GM10248 (cell line): ENCODE results near the gene FANCL.

Source experiments
- CTCF ChIA-PET: fragments of 300-600 bp; sonication (Branson Sonifier 250); formaldehyde crosslinking; extraction: SDS; loops from one replicate; lab custom pipeline; 2021; ENCODE audit warnings: antibody characterized with exemption; lab: Yijun Ruan, JAX
- POLR2A ChIA-PET: fragments of 350-650 bp; sonication (Branson Sonifier 250); formaldehyde crosslinking; extraction: SDS; loops from one replicate; lab custom pipeline; 2020; ENCODE audit warnings: antibody characterized with exemption; lab: Yijun Ruan, JAX
- DNase-seq: peaks from one replicate; pipeline ENCODE4 v3.0.0; 2012; ENCODE audit errors: extremely low spot score
- TF ChIP-seq, protein P1 (sequence below): IDR thresholded peaks from 2 replicates; pipeline ENCODE4 v1.5.1; 2012; ENCODE audit warnings: mild to moderate bottlenecking, low read depth; ENCODE audit errors: extremely low read depth, missing control alignments, control extremely low read depth

Gene FANCL

DNA sequence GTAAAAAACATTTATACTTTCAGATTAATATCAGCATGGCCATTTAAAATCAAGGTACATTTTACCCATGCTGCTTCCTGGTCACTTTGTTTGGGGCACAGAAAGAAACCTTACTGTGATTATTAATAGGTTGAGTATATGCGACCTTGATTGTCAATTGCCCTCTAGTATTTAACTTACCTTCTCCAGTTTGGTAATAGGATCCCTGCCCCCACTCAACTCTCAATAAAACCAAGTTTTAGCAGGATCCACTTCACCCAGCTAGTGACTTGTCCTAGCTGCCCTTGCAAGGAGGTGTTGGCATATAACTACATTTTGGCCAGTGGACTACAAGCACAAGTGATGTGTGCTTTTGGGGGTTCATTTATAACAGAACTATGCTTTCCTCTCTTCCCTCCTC is 34.3 kb downstream of the FANCL start:
- TF ChIP-seq, protein P1, sequence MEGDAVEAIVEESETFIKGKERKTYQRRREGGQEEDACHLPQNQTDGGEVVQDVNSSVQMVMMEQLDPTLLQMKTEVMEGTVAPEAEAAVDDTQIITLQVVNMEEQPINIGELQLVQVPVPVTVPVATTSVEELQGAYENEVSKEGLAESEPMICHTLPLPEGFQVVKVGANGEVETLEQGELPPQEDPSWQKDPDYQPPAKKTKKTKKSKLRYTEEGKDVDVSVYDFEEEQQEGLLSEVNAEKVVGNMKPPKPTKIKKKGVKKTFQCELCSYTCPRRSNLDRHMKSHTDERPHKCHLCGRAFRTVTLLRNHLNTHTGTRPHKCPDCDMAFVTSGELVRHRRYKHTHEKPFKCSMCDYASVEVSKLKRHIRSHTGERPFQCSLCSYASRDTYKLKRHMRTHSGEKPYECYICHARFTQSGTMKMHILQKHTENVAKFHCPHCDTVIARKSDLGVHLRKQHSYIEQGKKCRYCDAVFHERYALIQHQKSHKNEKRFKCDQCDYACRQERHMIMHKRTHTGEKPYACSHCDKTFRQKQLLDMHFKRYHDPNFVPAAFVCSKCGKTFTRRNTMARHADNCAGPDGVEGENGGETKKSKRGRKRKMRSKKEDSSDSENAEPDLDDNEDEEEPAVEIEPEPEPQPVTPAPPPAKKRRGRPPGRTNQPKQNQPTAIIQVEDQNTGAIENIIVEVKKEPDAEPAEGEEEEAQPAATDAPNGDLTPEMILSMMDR = no peak
- ChIA-PET CTCF (interaction anchor here (1.6 kb wide), 1 partner anchor 9 kb away, joined by 4 read pairs; no protein-coding TSS in a partner anchor), POLR2A (no interaction called here)
- DNase-seq = no peak

DNA sequence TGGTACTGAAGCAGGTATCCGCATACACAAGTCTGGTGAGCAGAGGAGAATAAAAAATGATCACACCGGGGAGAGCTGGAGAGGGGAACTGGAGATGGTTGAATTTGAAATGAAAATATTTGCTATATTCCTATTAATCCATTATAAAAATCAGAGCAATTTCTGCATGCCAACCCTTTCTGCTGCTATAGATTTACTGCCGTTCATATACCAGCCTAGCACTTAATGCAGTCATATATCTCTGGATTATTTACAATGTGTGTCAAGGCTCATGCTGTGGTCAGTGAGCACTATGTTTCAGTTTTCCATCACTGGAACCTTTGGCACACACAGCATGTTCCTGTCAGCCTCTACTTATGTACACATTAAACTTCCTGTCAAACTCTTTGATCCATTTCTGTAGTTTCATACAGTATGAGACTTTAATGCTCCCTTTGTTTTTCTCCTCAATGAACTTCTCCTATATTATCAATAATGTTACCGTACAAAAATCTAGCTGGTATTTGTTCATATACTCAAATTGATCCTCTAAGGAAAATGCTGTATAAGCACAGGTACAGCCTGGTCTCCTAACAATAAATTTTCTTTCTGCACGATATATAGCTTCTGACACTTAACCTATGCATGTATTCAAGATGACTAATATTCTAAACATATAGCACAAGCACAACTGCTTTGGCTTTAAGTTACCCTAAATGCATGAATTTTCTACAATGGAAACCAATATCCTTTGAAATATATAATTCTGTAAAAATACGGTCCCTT is 36.7 kb downstream of the FANCL start:
- TF ChIP-seq, protein P1 = no peak

DNA sequence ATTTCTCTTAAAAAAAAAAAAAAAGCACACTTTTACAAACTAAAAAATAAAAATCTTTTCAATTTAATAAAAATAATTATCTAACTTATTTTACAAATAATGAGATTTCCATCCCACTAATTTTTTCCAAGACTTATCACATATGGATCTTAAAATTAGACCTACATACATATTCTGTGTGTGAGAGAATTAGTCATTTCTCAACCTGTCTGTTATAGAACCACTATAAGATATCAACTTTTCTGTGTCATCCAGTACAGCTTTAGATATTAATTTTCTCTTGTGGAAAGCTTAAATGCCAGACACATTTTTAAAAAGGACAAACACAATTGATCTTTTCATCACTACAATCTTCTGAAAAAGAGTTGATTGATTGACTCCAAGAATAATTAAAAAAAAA is 38.1 kb downstream of the FANCL start:
- TF ChIP-seq, protein P1 = no peak
- CTCF ChIA-PET = no interaction called here

More for the DNA sequence above, 36.7 kb downstream of the FANCL start:
- ChIA-PET POLR2A (no interaction called here), CTCF (interaction anchor here (1.0 kb wide), 2 partner anchors 15 to 18 kb away, joined by 3 read pairs; no protein-coding TSS in a partner anchor)
- DNase-seq = no peak

DNA sequence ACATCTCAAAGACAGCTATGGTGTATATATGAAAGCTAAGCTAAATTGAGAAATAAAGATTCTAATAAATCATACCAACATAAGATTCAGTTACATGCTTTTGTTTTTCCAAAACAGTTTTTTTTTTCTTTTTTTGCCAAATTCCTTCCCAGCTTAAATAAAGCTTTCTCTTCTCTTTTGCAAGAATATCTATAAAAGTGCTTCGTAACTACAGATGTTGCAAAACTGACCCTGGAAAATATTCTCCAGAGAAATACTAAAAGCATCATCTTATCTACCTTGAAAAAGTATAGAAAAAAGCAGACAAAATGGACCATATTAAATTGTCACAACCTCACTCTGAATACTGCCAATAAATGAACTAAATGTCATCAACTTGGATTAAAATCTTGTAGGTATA is 38.7 kb downstream of the FANCL start:
- ChIA-PET CTCF (interaction anchor here (0.7 kb wide), 1 partner anchor 266 kb away, joined by 3 read pairs; no protein-coding TSS in a partner anchor), POLR2A (no interaction called here)
- TF ChIP-seq, protein P1 = no peak
- no peak for DNase-seq

More for the DNA sequence above, 38.1 kb downstream of the FANCL start:
- POLR2A ChIA-PET = no interaction called here
- no peak for DNase-seq

DNA sequence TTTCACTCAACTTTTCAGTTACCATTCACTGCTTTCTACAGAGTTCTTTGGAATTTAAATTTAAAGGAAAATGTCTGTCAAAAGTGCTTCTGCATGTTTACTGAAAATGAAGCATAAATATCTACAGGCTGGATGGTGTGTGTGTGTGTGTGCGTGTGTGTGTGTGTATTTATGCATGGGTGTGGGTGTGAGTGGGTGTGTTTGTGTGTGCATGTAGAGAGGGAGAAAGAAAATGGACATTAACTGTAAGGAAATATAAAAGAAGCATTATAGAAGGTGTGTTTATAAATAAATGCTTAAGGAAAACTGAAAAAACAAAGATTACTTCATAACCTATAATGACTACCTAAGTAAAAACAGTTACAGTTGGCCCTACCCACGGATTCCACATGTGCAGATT is 43.2 kb downstream of the FANCL start:
- TF ChIP-seq, protein P1 = no peak
- DNase-seq = no peak
- POLR2A ChIA-PET = no interaction called here
- CTCF ChIA-PET = no interaction called here

DNA sequence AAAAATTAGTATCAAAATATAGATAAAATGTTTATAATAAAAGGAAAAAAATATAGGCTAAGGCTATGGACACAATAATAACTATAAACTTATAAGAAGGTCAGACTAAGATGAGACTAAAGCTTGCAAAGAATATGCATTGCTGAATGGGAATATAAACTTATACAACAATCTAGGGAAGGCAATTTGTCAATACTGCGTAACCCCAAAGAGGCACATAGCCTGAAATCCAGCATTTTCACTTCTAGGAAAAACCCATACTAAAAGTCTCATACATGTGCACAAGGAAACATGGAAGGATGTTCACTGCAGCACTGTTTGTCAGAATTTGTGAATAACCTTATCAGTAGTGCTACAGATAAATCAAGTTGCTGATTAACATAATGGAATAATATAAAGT is 45.5 kb downstream of the FANCL start:
- POLR2A ChIA-PET = no interaction called here
- DNase-seq = no peak
- TF ChIP-seq, protein P1 = no peak
- CTCF ChIA-PET = no interaction called here
